Fibroblast of lung (primary cell): ENCODE measurements around the gene CZIB. TPM values are rescaled to one million over a fixed set of nuclear protein-coding genes. Genes with fewer than 3 reads are reported as not detected.
A peak's percentile ranks its signal among the peaks of the same experiment; 100 is the strongest.

ENCODE experiments used
- DNase-seq, 2 donors: peaks; one replicate each; pipeline versions ENCODE4 v3.0.0 to v3.0.0-alpha.2; 2010; ENCODE audit warnings: low read depth in 2 of 2
- H2AFZ ChIP-seq: 2 replicates; pipeline ENCODE4 v1.5.1; 2012; ENCODE audit warnings: low read length, control low read depth, inconsistent platforms
- H3K27ac ChIP-seq: 2 replicates; pipeline ENCODE4 v1.5.1; 2011; ENCODE audit warnings: low read length, control low read depth; ENCODE audit not compliant: insufficient read depth
- H3K27me3 ChIP-seq: 2 replicates; pipeline ENCODE4 v1.5.1; 2011; ENCODE audit warnings: mild to moderate bottlenecking, low read length; ENCODE audit not compliant: control insufficient read depth, insufficient read depth
- H3K36me3 ChIP-seq: 2 replicates; pipeline ENCODE4 v1.5.1; 2011; ENCODE audit warnings: low read length; ENCODE audit not compliant: control insufficient read depth, insufficient read depth
- H3K4me1 ChIP-seq: 2 replicates; pipeline ENCODE4 v1.5.1; 2011; ENCODE audit warnings: low read length; ENCODE audit not compliant: control insufficient read depth, insufficient read depth; ENCODE audit errors: extremely low read depth
- H3K4me2 ChIP-seq: 2 replicates; pipeline ENCODE4 v1.5.1; 2011; ENCODE audit warnings: low read length, control low read depth; ENCODE audit not compliant: insufficient read depth; ENCODE audit errors: extremely low read depth
- H3K4me3 ChIP-seq, 4 experiments: fragments of 200-600 bp in 1 of 4; sonication (generic) in 1 of 4; replicated peaks in 1 of 4; 2 replicates each; pipeline ENCODE4 v1.5.1; 2011 to 2016; ENCODE audit warnings: low read length in 4 of 4, low read depth in 3 of 4, mild to moderate bottlenecking in 3 of 4, control low read depth in 2 of 4, inconsistent platforms in 1 of 4, mixed read lengths in 1 of 4; ENCODE audit not compliant: insufficient read depth in 1 of 4; ENCODE audit errors: control extremely low read depth in 1 of 4
- H3K79me2 ChIP-seq: 2 replicates; pipeline ENCODE4 v1.5.1; 2012; ENCODE audit warnings: mild to moderate bottlenecking, low read length, inconsistent platforms; ENCODE audit not compliant: control insufficient read depth, insufficient read depth
- H3K9ac ChIP-seq: 2 replicates; pipeline ENCODE4 v1.5.1; 2011; ENCODE audit warnings: mild to moderate bottlenecking, low read length, control low read depth; ENCODE audit not compliant: insufficient read depth
- H3K9me3 ChIP-seq: 2 replicates; pipeline ENCODE4 v1.5.1; 2012; ENCODE audit warnings: low read depth, low read length; ENCODE audit not compliant: control insufficient read depth, insufficient read depth
- H4K20me1 ChIP-seq: 2 replicates; pipeline ENCODE4 v1.5.1; 2011; ENCODE audit warnings: low read length; ENCODE audit not compliant: control insufficient read depth, insufficient read depth; ENCODE audit errors: extremely low read depth
- EZH2 ChIP-seq: IDR thresholded peaks from 2 replicates; pipeline ENCODE4 v1.5.1; 2012; ENCODE audit warnings: low read length, control low read depth, mild to moderate bottlenecking; ENCODE audit errors: missing control alignments
- polyA plus RNA-seq, 2 donors: library from polyadenylated mRNA; depleted of rRNA in 1 of 2; stranded (reverse) in 1 of 2; unstranded in 1 of 2; fragments of >200 nt; gene quantifications; 2 replicates each; pipeline ENCODE4 v1.2.1, GENCODE V29; 2011 to 2012; ENCODE audit warnings: missing spikeins in 1 of 2
- total RNA-seq: library from RNA; depleted of rRNA; stranded (reverse); fragments of >200 nt; gene quantifications from 2 replicates; pipeline ENCODE4 v1.2.1, GENCODE V29; 2014
- TF ChIP-seq, protein P1 (sequence below), 2 donors: IDR thresholded peaks in 1 of 2; conservative IDR thresholded peaks in 1 of 2; 1 replicate in 1 of 2; 2 replicates in 1 of 2; pipeline ENCODE4 v1.5.1; 2011 to 2012; ENCODE audit warnings: low read length in 2 of 2, control low read depth in 1 of 2, inconsistent platforms in 1 of 2, low read depth in 1 of 2, mild to moderate bottlenecking in 1 of 2

The CZIB gene
- total and polyA plus RNA-seq, 2 donors (not counting 1 experiment from before 2014, with no cell fraction given), result 56.5 to 99.4 TPM

DNA sequence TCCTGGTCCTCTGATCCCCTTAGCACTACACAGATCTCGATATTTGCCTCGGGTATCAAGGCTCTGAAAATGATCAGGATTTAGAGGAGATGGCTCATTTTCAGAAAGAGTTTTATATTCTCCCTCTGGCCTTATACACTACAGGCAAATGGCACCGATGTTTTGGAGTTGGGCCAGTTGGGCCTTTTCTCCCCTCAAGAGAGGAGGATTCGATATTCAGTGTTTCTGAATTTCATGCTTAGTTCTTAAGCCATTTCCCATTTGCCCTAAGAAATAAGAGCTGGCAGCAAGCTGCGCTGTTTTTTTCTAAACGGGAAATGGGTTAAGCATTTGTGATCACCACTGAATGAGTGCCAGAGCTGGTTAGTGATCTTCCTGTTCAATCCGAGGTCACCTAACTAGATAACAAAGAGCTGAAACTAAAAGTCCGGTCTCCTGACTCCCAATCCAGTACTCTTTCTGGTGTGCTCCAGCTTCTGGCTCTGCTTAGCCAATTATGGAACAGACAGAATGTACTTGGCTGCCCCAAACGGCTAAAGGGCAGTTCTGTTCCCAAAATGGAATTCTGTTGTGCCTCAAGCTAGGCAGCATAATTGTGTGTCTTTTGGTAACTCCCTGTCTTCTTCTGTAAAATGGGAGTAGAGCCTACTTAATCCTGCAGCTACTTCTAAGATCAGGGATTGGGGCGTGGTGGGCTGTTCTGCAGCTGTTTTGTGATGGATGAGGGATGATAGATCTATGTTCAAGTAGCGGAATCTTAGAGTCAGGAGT is 25.0 kb downstream of the CZIB start:
- no peak overlapping the region for H3K27ac ChIP-seq
- TF ChIP-seq EZH2, result no peak
- TF ChIP-seq, protein P1, sequence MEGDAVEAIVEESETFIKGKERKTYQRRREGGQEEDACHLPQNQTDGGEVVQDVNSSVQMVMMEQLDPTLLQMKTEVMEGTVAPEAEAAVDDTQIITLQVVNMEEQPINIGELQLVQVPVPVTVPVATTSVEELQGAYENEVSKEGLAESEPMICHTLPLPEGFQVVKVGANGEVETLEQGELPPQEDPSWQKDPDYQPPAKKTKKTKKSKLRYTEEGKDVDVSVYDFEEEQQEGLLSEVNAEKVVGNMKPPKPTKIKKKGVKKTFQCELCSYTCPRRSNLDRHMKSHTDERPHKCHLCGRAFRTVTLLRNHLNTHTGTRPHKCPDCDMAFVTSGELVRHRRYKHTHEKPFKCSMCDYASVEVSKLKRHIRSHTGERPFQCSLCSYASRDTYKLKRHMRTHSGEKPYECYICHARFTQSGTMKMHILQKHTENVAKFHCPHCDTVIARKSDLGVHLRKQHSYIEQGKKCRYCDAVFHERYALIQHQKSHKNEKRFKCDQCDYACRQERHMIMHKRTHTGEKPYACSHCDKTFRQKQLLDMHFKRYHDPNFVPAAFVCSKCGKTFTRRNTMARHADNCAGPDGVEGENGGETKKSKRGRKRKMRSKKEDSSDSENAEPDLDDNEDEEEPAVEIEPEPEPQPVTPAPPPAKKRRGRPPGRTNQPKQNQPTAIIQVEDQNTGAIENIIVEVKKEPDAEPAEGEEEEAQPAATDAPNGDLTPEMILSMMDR (conservative IDR thresholded peaks at IDR 0.05 in 1 of 2, IDR thresholded peaks at IDR 0.05 in 1 of 2; ENCODE audit: low read depth in 1 of 2, low read length in 2 of 2), result no peak
- H4K20me1 ChIP-seq, result no peaks in the 10 kb centered on the region
- H3K27me3 ChIP-seq, result no peaks in the 10 kb centered on the region
- H3K9ac ChIP-seq, result no peak overlapping the region
- no peak overlapping the region for H3K4me3 ChIP-seq
- H2AFZ ChIP-seq, result peak overlapping the region; percentile 61
- H3K79me2 ChIP-seq, result peaks cover 10% of the 10 kb centered on the region
- H3K36me3 ChIP-seq, result no peaks in the 10 kb centered on the region
- no peak overlapping the region for H3K4me2 ChIP-seq
- peaks cover 17% of the 10 kb centered on the region for H3K4me1 ChIP-seq
- H3K9me3 ChIP-seq, result no peaks in the 10 kb centered on the region
- DNase-seq, result no peak

DNA sequence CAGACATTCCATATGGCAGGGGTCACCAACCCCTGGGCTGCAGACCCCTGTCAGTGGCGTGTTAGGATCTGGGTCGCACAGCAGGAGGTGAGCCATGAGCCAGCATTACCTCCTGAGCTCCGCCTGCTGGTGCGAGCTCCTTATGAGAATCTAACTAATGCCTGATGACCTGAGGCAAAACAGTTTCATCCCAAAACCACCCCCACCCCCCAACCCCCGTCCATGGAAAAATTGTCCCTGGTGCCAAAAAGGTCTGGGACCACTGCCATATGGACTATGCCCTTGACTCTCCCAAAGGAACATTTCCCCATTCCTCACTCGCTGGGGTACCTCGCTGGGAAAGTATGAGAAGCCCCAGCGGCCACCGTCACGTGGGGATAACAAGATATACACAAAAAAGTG is 30.2 kb downstream of the CZIB start:
- Histone ChIP-seq H3K36me3 (no peaks in the 10 kb centered on the region), H3K27me3 (no peaks in the 10 kb centered on the region), H4K20me1 (no peaks in the 10 kb centered on the region), H3K4me3 (no peak overlapping the region), H3K79me2 (no peaks in the 10 kb centered on the region), H3K9me3 (no peaks in the 10 kb centered on the region), H3K4me2 (no peak overlapping the region), H3K4me1 (peaks cover 6% of the 10 kb centered on the region), H3K27ac (no peak overlapping the region), H3K9ac (no peak overlapping the region), H2AFZ (no peak overlapping the region)
- no peak for DNase-seq
- TF ChIP-seq, protein P1 (conservative IDR thresholded peaks at IDR 0.05 in 1 of 2, IDR thresholded peaks at IDR 0.05 in 1 of 2; ENCODE audit: low read depth in 1 of 2, low read length in 2 of 2), result no peak
- no peak for TF ChIP-seq EZH2

DNA sequence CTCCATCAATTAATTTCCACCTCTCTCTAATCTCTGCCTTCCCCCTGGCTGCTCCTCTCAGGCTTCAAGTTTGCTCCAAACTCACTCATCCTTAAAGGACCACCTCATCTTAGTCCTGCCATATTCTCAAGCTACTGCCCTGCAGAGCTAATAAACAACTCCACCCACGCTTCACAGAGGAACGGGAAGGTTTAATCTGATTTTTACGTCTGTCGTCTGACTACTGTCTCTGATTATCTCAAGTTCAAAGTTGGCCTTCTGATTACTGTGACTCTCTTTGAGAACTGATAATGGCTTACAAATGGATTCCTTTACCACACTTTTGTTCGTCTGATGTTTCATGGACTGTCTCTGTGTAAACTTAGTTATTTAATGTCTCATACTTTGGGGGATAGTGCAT is 31.4 kb downstream of the CZIB start:
- H3K79me2 ChIP-seq, result no peaks in the 10 kb centered on the region
- H3K36me3 ChIP-seq, result no peaks in the 10 kb centered on the region
- peaks cover 11% of the 10 kb centered on the region for H3K4me1 ChIP-seq
- H3K4me3 ChIP-seq, result no peak overlapping the region
- no peak overlapping the region for H3K9ac ChIP-seq
- H3K27me3 ChIP-seq, result no peaks in the 10 kb centered on the region
- no peak for DNase-seq
- no peaks in the 10 kb centered on the region for H4K20me1 ChIP-seq
- H3K27ac ChIP-seq, result no peak overlapping the region
- H3K4me2 ChIP-seq, result no peak overlapping the region
- TF ChIP-seq, protein P1 (conservative IDR thresholded peaks at IDR 0.05 in 1 of 2, IDR thresholded peaks at IDR 0.05 in 1 of 2; ENCODE audit: low read depth in 1 of 2, low read length in 2 of 2), result no peak
- TF ChIP-seq EZH2, result no peak
- no peaks in the 10 kb centered on the region for H3K9me3 ChIP-seq
- H2AFZ ChIP-seq, result peak overlapping the region; percentile 21
